HG03196 (cell line): ENCODE data around the gene ANKRD65.
"Not testable (repeated sequence)": the region's sequence is repeated elsewhere in the genome, so short reads cannot be mapped to it uniquely, and the experiment has no call there.

Experiments used
- ATAC-seq: cut with Tn5 transposase; IDR thresholded peaks from one replicate; pipeline ENCODE4 v1.9.1; 2021; ENCODE audit not compliant: unreplicated experiment

Gene ANKRD65

GRCh38 chr1:1430992-1431844 is 10.1 kb upstream of the ANKRD65 start:
- ATAC-seq: no peak

- no peak for ATAC-seq
These were observed 9.3 kb upstream of the ANKRD65 start for GRCh38 chr1:1430114-1430982.

DNA sequence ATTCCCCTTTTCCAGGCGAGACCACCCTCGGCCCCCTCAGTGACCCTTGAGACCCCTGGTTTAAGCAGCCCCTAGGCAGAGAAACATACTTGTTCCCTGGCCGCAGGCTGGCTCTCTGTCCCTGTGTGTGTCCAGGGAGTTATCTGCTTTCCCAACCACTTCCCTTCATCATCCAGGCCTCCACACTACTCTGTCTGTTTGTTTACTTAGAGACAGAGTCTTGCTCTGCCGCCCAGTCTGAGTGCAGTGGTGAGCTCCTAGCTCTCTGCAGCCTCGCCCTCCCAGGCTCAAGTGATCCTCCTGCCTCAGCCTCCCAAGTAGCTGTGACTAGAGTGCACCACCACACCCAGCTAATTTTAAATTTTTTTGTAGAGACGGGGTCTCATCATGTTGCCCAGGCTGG is 8.6 kb upstream of the ANKRD65 start:
- no peak for ATAC-seq

GRCh38 chr1:1428967-1429366 is 7.9 kb upstream of the ANKRD65 start:
- not testable (repeated sequence) for ATAC-seq

DNA sequence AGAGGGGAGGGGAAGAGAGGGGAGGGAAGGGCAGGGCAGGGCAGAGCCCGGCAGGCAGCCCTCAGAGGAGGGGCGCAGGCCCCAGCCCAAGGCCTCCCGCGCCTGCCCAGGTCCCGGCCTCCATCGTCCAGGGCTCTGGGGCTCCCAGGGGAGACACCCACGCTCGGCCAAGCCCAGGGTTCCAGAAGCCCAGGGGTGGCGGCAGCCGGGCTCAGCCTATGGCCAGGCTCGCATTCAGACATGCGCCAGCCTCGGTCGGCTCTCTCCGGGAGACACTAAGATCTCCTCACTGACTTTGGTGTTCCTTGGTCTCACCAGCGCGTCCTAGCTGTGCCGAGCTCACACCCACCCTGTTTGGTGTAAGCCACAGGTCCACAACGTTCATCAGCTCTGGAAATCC is 7.1 kb upstream of the ANKRD65 start:
- ATAC-seq: no peak

DNA sequence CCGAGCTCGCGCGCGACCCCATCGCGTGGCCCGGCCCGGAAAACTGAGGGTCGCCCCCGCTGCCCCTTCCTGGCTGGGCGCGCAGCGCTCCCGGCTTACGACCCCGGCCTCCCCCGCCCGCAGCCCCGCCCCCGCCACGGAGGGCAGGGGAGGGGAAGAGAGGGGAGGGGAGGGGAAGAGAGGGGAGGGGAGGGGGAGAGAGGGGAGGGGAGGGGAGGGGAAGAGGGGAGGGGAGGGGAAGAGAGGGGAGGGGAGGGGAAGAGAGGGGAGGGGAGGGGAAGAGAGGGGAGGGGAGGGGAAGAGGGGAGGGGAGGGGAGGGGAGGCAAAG is 6.7 kb upstream of the ANKRD65 start:
- no peak for ATAC-seq

DNA sequence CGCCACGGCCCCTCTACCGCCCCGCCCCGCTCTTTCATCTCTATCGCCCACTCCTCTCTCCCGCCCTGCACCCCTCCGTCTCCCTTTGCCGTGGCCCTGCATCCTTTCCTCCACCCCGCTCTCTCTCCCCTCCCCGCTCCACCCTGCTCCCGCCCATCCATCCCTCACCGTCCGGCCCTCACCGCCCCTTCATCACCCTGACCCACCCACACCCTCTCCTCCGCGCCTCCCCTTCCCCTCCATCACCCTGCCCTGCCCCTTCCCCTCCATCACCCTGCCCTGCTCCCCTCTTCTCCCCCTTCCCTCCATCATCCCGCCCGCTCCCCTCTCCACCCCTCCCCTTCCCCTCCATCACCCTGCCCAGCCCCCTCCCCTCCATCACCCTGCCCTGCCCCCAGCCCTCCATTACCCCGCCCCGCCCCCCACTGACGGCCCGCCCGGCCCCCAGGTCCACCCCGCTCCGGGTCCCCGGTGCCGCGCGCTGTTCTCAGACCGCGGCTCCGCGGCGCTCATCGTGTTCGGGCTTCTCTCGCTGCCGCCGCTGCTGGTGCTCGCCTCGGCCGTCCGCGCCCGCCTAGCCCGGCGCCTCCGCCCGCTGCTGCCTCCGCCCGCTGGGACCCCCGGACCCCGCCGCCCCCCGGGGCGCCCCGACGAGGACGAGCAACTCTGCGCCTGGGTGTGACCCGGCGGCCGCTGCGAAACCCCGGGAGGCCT is 6.2 kb upstream of the ANKRD65 start:
- ATAC-seq: no peak

DNA sequence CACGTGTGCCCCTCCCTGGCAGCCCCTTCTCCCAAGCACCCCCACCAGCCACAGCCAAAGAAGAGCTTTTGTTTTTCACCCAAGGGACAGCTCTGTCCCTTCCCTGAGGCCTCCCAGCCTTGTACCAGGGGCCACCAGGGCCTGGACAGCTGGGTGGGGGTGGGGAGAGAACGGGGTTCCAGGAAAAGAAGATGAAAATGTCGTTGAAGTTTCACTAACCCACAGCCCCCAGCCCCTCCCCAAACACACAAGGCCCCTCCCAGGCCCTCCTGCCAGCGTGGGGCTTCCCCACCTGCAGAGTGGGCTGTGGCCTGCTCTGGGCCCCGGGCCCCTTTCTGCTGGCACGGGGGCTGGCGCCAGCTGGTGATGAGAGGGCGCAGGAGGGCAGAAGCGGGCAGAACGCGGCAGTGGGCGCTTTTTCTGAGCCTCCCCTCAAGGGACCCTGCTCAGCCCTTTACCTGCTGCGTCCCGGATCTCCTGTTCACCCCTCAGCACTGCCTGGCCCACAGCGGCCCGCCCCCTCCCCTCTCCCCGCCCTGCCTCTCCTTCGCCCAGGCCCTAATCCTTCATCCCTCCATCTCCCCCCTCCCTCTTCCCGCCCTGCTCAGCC is 5.5 kb upstream of the ANKRD65 start:
- no peak for ATAC-seq

DNA sequence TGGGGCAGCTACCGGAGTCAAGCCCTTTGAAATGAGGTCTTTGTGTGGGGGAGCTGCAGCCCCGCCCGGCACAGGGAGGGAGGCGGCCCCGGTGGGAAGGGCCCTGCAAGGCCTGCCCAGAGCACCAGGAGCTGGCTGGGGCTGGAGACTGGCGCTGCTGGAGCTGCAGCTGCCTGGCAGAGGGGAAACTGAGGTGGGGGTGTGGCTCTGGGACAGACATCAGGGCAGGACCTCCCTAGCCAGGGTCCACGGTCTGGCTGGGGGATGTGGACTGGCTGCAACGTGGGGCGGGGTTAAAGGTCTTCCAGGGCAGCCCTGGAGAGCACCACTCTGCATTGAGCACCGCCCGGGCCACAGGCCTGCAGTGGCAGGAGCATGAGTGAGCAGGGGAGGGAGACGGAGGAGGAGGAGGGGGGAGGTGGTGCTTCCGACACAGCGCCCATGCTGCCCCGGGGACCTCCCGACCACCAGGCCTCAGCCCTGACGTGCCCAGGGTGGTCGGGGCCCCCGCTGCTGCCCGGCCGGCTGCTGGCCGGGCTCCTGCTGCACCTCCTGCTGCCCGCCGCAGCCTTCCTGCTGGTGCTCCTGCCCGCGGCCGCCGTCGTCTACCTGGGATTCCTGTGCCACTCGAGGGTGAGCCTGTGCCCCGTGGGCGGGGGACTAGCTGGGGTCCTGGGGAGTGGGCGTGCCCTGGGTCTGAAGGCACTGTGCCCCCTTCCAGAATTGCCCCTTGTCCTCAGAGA is 4.8 kb upstream of the ANKRD65 start:
- no peak for ATAC-seq

DNA sequence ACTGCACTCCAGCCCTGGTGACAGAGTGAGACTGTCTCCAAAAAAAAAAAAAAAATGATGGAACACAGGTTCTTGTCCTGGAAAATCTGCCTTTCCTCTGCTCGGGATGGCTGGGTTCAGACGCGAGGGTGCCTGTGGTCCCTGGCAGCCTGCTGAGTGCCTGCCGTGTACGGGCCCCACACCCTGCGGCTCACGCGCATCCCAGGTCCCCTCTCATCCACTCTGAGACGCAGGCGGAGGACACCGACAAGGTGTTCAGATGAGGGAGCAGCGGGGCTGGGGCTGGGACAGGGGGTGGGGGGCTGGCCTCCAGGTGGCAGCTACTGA is 4.3 kb upstream of the ANKRD65 start:
- no peak for ATAC-seq

- ATAC-seq: no peak
These were observed 3.6 kb upstream of the ANKRD65 start for GRCh38 chr1:1424707-1425106.

GRCh38 chr1:1423245-1423597 is 2.1 kb upstream of the ANKRD65 start:
- no peak for ATAC-seq

DNA sequence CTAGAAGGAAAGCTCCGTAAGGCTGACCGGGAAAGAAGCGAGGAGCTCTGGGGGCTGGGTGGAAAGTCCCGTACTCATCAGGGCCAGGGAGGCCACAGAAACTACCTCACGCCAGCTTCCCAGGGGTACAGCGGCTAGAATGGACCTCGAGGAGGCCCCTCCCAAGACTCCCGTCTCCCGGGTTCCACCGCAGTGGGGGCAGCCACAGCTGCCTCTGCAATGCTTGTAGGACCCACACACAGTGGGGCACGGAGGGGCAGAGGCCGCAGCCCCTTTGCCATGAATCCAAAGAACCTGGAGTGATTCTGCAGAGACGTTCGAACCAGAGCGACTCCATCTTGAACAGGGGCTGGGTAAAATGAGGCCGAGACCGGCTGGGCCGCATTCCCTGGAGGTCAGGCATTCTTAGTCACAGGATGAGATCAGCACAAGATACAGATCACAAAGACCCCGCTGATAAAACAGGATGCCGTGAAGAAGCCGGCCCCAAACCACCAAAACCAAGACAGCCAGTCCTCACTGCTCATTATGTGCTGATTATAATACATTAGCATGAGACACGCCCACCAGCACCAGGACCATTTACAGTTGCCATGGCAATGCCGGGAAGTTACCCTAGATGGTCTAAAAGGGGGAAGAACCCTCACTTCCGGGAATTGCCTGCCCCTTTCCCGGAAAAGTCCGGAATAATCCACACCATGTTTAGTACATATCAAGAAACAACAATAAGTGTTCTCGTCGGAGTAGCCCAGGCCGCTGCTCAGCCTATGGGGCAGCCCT is 1.6 kb upstream of the ANKRD65 start:
- ATAC-seq: no peak

GRCh38 chr1:1421907-1422464 is 910 bp upstream of the ANKRD65 start:
- ATAC-seq: no peak

- no peak for ATAC-seq
These were observed 378 bp downstream of the ANKRD65 start for GRCh38 chr1:1420654-1421141.

DNA sequence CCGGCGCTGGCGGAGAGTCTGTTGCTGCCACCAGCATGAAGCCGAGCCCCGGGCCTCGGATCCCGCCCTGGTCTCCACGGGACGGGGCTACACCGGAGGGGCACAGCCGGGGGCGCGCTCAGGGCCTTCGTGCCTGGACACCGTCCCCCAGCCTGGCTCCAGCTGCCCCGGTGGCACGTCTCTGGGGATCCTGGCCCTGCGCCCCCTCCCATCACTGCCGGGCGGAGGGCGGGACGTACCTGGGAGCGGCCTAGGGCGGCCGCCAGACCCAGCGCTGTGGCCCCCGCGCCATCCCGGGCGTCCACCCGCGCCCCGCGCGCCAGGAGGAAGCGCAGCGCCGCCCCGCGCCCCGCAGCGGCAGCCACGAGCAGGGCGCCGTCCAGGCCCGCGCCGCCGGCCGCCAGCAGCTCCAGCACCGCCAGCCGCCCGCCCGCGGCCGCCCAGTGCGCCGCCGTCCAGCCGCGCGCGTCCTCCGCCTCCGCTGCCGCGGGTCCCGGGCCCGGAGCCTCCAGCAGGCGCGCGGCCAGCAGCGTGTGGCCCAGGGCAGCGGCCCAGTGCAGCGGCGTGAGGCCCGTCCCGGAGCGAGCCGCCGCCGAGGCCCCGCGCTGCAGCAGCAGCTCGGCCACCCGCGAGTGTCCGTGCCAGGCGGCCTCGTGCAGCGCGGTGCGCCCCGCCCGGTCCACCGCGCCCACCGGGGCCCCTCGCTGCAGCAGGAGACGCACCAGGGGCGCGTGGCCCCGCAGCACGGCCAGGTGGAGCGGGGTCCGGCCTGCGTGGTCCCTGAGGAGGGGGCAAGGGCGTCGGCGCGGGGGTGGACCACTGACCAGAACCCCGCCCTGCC is 1.0 kb downstream of the ANKRD65 start:
- no peak for ATAC-seq

GRCh38 chr1:1419363-1419812 is 1.7 kb downstream of the ANKRD65 start:
- ATAC-seq: no peak
